Heart left ventricle (tissue), 13 donors: ENCODE results near the gene VPREB1.
"Not testable (repeated sequence)": the region's sequence is repeated elsewhere in the genome, so short reads cannot be mapped to it uniquely, and the experiment has no call there.

ENCODE experiments used
- CTCF ChIP-seq, 12 donors: fragments of 200-600 bp; sonication (generic) in 4 of 12; IDR thresholded peaks; one replicate each; pipeline versions ENCODE4 v1.5.0 to v1.8.0; 2018 to 2022; ENCODE audit warnings: antibody characterized with exemption in 12 of 12, mild to moderate bottlenecking in 5 of 12
- POLR2A ChIP-seq, 2 donors: fragments of 450-650 bp; IDR thresholded peaks; one replicate each; pipeline ENCODE4 v1.6.1; 2017; ENCODE audit warnings: antibody characterized with exemption in 2 of 2, mild to moderate bottlenecking in 2 of 2, moderate library complexity in 2 of 2
- donor health status: ischemic (EF 13 %, LVEDD 7.1; RV severe dilation, severe dysfunction).
- donor health status: DM: no; HTN: yes; CAD: no.
- donor health status: DM: no; HTN: no; CAD: no.
- donor health status: ischemic (EF 25% LVEDD 6.9; RV normal size, moderate dysfunction).
- donor health status: ischemic (EF 25% LVEDD 5.7; RV mildly dilated, moderate dysfunction).
- donor health status: ischemic (EF 35%, LVEDD 5.7; RV mildly dilated, moderate dysfunction).
- donor health status: nonischemic (EF 11% LVEDD 7.7; RV severe dilation, severe dysfunction).
- donor health status: DM: yes; HTN: yes; CAD: no.
- donor health status: PGD.
- donor health status: ischemic (EF 29% LVEDD 5.4; RV normal size, mild dysfunction).
- donor health status: nonischemic (EF 23%, LVEDD 6.1; RV moderate dilation, normal function).

GRCh38 chr22:22256133-22256532 lies 11.5 kb downstream of the VPREB1 start:
- not testable (repeated sequence) for TF ChIP-seq CTCF, POLR2A (IDR thresholded peaks at IDR 0.05)
